CD4-positive, alpha-beta T cell treated with Interleukin-6 for 4 hours (primary cell): ENCODE results near the gene MRM2.
A peak's percentile ranks its signal among the peaks of the same experiment; 100 is the strongest.
"Not testable (repeated sequence)": the region's sequence is repeated elsewhere in the genome, so short reads cannot be mapped to it uniquely, and the experiment has no call there.

Source experiments
- DNase-seq: peaks from one replicate; pipeline ENCODE4 v3.0.0-alpha.2; 2020; ENCODE audit warnings: mixed read lengths

MRM2 gene

DNA sequence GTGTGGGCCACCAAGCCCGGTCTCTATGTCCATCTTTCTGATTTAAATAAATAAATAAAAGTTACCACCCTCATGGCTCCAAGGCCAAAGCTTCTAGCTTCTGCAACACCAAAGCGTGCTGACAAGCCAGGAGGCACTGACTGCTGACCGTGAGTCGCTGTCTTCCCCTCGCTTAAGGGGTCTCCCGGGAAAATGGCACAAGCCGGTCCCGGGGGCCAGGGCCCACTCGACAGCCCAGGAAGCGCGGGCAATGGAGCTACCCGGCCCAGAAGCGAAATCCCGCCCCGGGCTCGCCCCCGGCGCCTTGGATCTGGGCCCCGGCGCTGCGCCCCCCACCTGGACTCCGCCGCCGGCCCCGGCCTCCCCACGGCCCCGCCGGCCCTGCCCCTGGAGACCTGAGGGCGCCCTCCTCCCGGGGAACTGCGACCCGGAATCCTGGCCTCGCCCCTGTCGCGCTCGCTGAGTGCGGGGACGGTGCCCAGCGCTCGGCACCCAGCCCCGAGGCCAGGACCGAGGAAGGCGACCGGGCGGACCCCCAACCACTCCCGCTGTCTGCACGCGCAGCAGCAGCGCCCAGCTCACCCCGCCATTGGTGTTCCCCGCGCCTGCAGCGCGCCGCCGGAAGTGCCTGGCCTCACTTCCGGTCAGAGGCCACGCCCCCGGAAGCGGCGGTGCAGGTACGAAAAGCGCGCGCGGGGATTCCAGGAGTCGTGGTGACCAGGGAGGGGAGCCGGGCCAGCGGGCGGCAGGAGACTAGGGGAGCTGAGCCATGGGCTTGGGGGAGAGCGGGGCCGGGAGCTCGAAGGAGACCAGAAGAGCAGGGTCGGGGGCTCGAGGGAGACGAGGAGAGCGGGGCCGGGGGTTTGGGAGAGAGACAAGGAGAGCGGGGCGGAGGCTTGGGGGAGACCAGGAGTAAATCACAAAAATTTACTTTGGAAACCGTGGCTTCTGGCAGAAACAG lies at the start of gene MRM2, which contains the start of gene NUDT1:
Gene MRM2 (minus strand): TSS at position 626 of the 961 bp plus-strand sequence. CDS start 36 bp downstream, at position 590.
Gene NUDT1 (plus strand): TSS at position 647 of the 961 bp plus-strand sequence. CDS start 2,349 bp downstream, outside the sequence.
- DNase-seq, result peak; percentile 73

DNA sequence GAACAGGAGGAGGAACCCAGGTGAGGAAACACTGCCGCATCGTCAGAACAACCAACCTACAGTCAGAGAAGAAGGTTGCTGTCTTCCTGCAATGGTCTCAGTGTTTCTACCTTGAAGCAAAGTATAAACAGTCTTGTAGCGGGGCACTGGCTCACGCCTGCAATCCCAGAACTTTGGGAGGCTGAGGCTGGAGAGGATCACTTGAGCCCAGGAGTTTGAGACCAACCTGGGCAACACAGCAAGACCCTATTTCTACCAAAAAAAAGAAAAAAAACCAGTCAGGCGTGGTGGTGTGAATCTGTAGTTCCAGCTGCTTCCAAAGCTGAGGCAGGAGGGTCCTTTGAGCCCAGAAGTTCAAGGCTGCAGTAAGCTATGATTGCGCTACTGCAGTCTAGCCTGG lies 48.9 kb upstream of the MRM2 start:
- DNase-seq, result no peak

- no peak for DNase-seq
These were observed 47.6 kb upstream of the MRM2 start for GRCh38 chr7:2289621-2290020.

DNA sequence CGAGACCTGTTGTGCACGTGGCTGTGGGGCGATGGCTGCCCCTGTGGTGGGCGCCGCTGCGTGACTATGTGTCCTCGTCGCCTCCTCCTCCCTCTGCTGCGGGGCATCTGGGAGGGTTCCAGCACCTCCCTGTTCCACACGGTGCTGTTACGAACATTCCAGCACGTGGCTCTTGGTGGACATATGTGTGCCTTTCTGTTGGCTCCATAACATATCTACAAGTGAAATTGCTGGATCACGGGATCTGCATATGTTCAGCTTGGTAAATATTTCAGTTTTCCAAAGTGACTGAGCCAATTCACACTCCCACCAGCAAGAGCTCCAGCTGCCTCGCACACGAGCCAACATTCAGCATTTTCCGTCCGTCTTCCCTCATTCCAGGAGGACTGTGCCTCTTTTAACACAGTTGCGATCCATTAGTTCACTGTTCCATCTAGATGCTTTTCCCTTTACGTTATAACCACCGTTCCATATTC lies 47.1 kb upstream of the MRM2 start:
- no peak for DNase-seq

GRCh38 chr7:2288503-2288902 lies 46.5 kb upstream of the MRM2 start:
- no peak for DNase-seq

DNA sequence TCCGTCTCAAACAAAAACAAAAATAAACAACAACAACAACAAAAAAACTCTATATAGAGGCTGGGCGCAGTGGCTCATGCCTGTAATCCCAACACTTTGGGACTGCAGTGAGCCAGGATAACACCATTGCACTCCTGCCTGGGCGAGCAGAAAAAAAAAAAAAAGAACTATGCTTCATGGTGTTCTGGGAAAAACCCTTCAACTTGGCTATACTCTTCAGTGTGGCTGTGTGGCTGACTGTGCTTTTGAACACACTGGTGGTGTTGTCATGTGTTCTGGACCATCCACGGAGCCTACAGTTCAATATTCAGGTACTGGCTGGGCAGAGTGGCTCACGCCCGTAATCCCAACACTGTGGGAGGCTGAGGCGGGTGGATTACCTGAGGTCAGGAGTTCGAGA lies 45.7 kb upstream of the MRM2 start:
- DNase-seq, result no peak

DNA sequence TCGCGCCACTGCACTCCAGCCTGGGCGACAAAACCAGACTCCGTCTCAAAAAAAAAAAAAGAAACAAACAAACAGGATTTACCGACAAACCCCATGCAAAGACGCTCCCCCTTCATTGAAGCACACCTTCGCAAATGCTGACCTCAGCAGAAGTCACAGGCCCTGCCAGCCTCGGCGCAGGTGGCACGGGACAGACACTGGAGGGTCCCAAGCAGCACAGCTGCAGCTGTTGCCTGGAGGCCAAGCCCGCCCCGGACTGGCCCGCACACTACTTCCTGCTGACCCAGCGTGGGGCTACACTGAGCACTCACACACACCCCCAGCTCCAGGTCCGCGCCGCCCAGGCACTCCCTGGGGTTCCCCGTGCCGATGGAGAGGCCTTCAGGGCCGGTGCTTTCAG lies 41.1 kb upstream of the MRM2 start:
- no peak for DNase-seq

DNA sequence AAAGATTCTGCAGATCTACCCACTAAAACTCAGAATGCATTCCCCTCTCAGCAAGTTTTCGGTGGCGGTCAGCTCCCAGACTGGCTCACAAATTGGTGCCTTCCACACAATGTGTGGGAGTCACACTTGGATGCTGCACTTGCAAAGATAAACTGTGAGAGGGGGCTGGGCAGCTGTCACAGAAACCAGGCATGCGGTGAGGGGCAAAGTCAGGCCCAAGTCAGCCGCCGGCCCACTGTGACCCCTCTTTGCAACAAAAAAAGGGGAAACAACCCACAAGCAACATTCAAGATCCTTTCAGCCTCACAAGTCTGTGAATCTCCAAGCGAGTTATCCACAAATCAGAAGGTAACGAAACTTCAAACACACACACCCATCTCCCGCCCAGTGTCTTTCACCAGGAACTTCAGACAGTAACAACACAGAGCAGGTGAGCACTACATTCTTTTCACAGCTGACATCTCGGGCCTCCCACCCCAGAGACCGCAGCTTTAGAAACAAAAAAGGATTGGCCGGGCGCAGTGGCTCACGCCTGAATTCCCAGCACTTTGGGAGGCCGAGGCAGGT lies 40.3 kb upstream of the MRM2 start:
- DNase-seq, result no peak

GRCh38 chr7:2281541-2281940 lies 39.5 kb upstream of the MRM2 start:
- no peak for DNase-seq

DNA sequence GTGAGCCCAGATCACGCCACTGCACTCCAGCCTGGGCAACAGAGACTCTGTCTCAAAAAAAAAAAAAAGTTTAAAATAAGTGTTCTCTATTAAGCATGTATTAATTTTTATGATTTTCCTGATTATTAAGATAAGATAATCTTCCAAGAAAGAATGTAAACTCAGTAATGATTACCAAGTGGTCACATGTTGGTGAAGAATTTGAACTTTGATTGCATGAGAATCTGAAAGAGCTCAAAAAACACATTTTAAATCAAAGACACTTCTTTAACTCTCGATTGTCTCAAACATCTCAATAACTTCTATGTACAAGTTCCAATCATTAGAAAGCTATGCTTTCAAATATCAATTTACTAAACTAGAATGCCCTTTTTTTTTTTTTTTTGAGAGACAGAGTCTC lies 38.4 kb upstream of the MRM2 start:
- DNase-seq, result no peak

DNA sequence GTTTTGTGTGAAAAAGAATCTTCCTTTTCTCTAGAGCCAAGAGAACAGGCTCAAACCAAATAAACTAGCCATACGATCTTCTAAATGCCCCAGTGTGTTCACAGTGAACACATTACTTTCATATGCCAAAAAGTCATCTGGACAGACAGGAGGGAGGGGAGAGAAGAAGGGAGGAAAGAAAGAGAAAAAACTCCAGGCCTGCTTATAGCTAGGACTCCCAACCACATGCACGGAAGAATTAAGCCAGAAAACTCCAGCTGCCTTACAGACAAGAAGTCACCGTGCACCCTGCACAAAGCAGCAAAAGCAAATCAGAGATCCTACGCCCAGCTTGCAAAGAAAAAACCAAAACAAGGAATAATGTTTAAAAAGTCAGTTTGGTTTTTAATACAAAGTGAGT lies 37.9 kb upstream of the MRM2 start:
- DNase-seq, result no peak

DNA sequence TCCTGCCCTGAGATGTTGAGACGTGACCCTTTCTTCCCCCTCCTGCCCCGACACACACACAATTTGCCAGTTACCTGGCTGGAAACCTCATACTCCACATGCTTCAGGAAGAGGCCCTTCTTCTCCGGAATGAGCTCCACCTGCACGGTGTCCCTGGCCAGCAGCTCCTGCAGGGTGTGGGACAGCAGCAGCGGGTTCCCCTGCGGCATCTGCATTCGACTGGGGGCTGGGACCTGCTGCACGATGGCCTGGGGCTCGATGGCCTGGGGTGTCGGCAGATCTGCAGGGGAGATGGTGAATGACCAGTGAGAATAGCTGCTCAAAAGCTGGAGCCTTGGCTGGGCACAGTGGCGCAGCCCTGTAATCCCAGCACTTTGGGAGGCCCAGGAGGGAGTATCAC lies 36.0 kb upstream of the MRM2 start:
- no peak for DNase-seq

DNA sequence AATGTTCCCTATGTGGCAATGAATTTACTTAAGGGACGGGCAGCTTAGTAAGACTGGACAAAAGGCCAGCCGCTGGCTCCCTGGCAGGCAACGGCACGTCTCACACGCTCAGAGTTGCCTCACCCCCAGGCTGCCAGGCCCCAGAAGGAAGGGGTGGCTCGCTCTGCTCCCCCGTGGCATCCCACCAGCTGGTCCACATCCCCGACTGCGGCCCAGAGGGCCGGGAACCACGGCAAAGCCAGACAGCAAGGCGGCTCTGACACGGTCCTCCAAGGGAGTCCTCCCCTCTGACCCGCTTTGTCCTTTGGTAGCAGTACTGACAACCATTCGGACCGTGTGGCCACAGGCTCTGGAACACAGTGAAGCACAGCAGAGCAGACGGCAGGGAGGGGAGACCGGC lies 34.1 kb upstream of the MRM2 start:
- no peak for DNase-seq

DNA sequence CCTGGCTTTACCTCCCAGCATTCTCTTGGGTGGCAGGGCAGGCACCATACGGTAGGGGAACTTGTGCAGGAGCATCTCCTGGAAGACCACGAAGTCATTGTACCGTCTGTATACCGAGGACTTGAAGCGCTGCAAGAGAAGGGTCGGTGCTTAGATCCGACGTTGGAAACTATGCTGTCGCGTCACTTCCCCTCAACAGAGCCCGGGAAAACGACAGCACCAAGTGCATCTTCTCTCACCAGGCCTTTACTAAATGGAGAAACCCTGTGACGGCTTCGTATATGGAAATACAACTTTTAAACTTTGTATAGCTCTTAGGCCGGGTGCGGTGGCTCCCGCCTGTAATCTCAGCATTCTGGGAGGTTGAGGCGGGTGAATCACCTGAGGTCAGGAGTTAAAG lies 33.1 kb upstream of the MRM2 start:
- DNase-seq, result no peak

- no peak for DNase-seq
These were observed 32.7 kb upstream of the MRM2 start for GRCh38 chr7:2274666-2275065.

DNA sequence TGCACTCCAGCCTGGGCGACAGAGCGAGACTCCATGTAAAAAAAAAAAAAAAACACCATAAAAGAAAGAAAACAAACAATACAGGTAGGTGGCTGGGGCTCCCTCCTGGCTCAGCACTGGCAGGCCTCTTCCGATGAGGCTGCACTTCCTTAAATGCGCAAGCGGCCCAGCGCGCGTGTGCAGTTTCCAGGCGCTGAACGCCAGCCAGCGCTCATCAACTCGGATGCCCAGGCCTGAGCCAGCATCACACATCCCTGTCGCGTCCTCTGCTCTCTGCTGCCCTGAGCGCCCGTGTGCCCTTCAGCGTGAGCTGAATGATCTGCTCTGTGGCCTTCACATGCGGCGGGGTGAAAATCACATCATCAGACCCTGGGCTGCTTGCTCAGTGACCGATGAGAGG lies 31.9 kb upstream of the MRM2 start:
- no peak for DNase-seq

DNA sequence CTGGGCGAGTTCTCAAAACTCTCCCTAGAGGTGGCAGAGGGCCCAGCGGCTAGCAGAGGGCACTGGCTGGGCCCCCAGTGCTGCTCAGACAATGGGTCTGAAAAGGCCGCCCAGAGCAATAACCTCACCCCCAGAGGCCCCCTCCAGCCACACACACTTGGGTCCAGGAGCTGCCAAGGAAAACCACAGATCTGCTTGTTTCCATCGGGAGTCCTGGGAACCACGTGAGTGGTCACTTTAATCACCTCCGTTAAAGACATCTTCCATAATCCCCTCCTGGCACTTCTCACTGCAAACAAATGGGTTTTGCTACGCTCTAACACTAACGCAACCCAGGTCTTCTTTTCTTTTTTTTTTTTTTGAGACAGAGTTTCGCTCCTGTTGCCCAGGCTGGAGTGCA lies 30.0 kb upstream of the MRM2 start:
- no peak for DNase-seq

DNA sequence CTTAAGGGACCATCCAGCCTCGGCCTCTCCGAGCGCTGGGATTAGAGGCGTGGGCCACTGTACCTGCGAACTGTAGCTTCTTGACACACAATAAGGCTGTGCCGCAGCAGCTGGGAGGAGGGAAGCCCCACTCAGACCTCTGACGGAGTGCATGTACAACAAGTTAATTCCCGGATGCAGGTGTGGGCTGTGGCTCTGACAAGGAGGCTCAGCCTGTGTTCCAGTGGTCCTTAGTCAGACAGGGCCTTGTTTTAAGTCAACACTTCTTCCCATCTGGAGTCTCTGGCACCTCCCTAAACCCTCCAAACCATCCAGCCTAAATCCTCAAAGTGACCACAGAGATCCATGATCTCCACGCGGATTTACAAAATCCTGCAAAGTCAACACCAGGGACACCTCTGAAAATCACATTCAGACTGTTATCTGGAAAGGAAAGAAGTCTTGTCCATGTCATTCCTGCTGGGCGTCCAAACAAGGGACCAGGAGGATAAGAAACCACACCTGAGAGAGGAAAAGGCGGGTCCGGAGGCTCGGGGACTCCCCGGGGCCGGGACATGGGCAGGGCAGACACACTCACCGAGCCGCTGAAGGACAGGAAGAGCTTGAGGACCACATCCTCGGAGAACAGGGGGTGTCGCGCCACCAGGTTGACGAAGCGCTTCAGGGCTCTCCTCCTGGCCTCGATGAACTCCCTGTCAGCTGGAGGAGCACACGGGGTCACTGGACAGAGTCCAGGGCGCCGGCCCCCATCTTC lies 29.4 kb upstream of the MRM2 start:
- DNase-seq, result no peak

GRCh38 chr7:2270495-2270894 lies 28.5 kb upstream of the MRM2 start:
- no peak for DNase-seq

GRCh38 chr7:2269991-2270460 lies 28.0 kb upstream of the MRM2 start:
- DNase-seq, result no peak

- not testable (repeated sequence) for DNase-seq
These were observed 27.3 kb upstream of the MRM2 start for GRCh38 chr7:2269089-2269990.

- DNase-seq, result no peak
These were observed 24.9 kb upstream of the MRM2 start for GRCh38 chr7:2266911-2267310.
